Stimulated activated CD4-positive, alpha-beta T cell treated with anti-CD3 and anti-CD28 coated beads, Interleukin-1b, Interleukin-23, amount 100 ng/mL, for 24 hours (primary cell): ENCODE data around the gene TRAF1.

Experiments used
- DNase-seq, 4 experiments: peaks; one replicate each; pipeline ENCODE4 v3.0.0-alpha.2; 2020; ENCODE audit warnings: low read depth in 4 of 4, low spot score in 1 of 4

TRAF1 gene

DNA sequence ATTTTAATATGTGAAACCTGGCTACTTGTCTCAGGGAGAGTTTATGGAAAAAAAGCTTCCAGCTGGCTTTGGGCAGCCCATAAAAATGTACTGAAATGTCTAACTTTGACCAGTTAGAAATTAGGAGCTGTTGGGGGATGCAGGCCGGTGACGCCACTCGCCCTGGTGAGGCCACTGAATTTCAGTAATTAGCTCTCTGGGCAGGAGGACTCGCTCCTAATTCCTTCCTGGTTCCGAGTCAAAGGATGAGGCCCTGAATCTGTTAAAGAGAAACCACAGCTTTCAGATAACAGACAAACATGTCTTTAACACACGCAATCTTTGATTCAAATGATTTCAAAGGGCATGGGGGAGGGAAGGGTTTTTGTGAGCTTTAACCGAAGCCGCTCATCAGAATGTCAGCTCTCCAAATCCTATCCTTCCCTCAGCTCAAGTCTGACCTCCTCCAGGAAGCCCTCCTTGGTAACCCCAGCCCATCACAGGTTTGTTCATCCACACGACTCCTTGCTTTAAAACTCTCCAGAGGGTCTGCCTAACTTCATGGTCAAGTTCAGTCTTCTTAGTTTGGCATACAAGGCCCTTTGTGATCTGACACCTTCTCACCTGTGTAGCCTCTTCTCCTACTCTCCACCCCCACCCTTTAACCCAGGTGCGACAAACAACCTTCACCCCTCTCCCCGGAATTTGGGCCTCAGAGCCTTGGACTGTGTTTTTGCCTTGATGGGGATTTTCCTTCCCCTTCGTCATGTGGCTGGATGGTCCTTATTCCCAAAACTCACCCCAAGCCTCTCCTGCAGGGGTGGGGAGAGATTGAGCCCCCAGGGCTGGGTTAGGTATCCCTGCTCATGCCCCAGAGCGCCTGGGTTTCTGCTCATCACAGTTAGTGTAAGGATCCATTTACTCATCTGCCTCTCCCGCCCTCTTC lies 36.0 kb downstream of the TRAF1 start:
- DNase-seq, result no peak

GRCh38 chr9:120889606-120890271 lies 36.9 kb downstream of the TRAF1 start:
- DNase-seq, result no peak

DNA sequence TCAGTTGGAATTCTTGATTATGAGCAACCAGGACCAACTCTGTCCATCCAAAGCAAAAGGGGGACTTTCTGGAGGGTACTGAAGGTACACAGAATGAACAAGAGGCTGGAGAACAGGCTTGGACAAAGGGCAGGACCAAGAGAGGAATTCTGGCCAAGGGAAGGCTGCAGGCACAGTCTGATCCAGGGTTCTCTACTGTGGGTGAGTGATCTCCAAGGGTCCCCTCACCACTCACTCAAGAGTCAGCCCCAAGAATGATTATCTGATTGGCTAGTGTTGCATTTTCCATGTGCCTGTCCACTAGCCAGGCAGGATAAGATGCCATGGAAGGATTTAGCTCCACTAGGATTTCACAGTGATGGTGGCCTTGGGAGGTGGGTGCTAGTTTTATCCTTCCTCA lies 38.0 kb downstream of the TRAF1 start:
- no peak for DNase-seq

DNA sequence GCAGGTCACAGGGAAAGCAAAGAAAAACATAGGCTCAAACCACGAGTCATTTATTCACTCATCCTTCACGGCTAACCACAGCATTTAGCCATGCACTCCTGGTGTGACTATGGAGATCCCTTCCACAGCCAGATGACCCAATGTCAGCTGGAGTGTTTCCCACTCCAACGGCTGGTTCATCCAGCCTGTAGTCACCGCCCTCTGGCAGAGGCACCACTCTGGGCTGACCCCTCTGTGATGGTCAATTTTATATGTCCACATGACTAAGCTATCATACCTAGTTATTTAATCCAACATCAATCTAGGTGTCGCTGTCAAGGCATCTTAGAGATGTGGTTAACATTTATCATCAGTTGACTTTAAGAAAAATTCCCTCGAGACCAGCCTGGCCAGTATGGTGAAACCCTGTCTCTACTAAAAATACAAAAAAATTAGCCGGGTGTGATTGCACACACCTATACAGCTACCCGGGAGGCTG lies 40.1 kb downstream of the TRAF1 start:
- DNase-seq, result no peak

DNA sequence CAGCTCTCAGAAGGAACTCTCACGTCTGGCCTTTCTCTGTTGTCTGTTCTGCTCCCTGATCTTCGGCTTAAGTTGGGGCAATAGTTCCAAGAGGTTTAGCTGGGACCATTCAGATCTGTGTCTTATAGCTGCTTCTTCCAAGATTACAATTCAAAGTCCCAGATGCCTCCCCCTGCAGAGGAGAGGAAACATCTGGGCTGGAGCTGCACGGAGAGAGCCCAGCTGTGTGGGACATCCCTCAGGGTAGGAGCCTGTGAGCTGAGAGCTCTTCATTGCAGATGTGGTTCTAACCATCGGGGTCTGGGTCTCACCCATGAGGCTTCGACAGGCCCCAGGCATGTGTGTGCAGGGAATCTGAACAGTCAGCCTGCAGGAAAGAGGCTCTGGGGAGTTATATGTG lies 40.6 kb downstream of the TRAF1 start:
- DNase-seq, result no peak

- no peak for DNase-seq
Observed at GRCh38 chr9:120885457-120885856, 41.1 kb downstream of the TRAF1 start.

DNA sequence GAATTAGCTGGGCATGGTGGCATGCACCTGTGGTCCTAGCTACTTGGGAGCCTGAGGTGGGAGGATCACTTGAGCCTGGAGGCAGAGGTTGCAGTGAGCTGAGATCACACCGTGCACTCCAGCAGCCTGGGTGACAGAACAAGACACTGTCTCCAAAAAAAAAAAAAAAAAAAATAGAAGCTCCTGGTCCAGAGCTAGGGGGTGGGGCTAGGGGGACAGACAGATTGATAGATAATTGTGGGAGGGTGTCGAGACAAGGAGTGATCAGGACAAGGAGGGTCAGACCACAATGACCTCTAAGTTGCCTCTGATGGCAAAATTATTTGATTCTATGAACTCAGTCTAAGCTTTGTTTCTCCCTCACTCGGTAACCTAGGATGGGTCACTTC lies 43.0 kb downstream of the TRAF1 start:
- no peak for DNase-seq

DNA sequence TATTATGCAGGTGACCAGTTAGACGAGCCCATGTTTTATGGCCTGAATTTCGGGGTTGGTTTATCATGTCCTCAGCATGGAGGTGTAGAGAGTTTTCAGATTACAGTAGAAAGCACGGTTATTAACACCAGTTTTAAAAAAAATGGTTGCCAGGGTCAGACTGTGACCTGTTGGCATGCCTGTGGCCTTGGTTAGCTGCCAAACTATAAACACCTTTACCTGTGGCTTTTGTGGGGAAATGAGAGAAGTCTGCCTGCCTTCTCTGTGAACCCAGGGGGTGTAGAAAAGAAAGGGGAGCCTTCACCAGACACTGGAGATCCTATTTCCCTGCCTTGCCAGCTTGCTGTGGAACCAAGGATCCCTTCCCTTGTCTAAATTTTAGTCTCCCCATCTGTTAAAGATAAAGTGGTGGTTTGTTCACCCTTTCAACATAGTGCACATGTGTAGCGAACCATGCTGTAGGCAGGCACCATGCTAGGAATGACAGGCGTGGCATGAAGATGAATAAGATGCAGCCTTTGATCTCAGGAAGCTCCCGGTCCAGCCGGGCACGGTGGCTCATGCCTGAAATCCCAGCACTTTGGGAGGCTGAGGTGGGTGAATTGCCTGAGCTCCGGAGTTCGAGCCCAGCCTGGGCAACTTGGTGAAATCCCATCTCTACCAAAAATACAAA lies 43.5 kb downstream of the TRAF1 start:
- DNase-seq, result no peak

GRCh38 chr9:120879446-120879845 lies 47.1 kb downstream of the TRAF1 start:
- DNase-seq, result no peak

DNA sequence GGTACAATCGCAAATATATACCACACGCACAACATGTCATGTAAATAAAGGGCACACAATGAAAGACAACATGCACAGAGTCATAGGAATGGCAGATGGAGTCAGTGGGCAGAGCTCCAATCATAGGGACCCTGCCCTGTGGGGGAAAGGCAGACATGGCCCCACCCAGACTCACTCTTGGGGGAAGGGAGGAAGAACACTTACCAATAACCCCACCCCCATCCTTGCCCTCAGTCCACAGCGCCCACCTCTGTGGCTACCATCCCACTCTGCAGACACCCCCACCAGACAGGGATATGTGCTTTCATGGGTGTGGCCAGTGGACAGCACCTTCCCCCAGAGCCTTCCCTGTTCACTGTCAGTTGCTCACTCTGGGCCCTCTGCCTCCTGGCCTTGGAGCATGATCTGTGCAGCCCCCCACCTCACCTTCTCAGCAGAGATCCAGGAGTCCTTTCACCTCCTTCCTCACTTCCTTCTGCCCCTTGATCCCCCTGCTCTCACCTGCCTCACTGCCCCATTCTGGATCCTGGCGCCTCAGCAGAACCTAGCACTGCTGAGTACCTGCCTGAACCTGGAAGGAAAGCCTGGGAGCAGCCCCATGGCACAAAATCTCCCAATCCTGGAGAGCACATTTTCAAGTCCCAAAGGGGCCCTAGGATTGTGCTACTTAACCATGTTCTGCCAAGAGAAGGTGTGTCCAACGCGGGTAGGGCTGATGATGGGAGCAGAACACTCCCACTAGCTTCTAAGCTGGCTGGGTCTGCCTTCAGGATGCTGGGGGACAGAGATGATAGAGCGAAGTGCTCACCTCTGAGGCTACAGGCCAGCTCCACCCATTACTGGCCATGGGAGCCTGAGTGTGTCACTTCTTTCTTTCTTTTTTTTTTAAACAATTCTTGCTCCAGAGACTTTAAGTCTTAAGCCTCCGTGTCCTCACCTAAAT lies 48.1 kb downstream of the TRAF1 start:
- no peak for DNase-seq

GRCh38 chr9:120877276-120878034 lies 49.1 kb downstream of the TRAF1 start:
- DNase-seq, result peak in 2 of 4 experiments; percentile 58 to 75

DNA sequence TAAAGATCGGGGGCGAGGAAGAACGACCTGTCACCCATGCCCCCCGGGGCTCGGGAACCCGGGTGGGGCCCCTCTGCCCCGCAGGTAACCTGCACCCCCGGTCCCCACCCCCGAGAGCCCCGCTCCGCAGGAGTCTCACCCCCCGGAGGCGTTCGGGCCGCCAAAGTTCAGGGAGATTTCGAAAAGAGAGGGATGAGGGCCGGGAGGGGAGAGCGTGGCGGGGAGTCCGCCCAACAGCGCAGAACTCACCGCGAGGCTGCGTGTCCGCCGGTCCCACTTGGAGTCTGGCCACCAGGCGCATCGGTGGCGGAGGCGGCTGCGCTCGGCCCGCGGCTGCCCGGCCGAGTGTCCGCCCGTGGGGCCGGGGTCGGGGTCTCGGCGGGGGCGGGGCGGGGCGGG lies 49.8 kb downstream of the TRAF1 start, which contains the start of gene PHF19:
Gene PHF19, minus strand, starts transcription at position 347 of the 399 bp plus-strand sequence. CDS start 2,447 bp downstream, outside the sequence.
- no peak for DNase-seq

DNA sequence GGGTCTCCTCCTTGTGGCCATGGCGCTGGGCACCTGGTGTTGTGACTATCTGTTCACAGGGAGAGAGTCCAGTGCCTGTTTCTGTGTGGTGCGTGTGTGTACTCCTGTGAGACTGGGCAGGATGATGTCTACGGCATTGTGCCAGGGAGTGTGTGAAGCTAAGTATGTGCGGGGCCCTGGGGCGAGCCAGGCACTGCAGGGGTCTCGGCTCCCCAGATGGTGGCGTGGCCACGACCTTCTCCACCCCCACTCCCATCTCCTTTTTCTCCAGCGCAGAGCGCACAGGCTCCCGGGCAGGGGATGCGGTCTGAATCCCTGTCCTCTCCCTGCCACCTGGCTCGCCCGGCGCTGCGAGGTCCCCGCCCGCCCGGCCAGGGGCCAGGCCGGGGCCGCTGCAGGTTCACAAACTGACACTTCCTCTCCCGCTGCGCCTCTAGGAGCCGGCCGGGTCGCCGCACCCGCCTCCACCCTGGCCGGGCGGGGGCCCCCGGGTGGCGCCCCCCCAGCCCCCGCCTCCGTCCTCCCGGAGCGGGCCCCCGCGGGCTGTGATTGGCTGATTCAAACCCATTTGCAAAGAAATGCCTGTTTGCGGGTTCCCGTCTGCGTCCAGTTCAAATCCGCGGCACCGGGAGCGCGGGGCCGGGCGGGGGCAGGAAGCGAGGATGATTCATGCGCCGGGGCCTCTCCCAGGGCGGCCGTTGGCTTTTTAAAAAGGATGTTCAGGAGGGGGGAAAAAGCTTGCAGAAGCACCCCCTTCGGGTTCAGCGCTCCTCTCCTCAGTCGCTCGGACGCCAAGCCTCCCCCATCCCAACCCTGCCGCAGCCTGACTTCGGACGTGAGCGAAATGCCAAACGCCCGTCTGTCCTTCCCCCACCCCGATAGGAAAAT lies 50.4 kb downstream of the TRAF1 start:
- peak; percentile 50 to 92 (median 66) for DNase-seq

DNA sequence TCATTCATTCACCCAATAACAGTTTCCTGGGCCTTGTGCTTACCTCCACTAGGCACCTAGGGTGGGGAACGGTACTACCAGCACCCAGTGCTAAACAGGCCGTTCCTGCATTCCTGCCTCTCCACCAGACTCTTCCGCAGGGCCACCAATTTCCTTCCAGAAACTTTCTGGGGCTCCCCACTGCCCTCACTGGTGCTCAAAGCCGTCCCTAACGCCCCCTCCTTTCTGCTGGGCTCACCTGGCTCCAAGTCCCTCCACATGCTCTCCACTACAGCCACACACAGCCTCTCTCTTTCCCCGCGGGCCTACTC lies 51.0 kb downstream of the TRAF1 start:
- no peak for DNase-seq

DNA sequence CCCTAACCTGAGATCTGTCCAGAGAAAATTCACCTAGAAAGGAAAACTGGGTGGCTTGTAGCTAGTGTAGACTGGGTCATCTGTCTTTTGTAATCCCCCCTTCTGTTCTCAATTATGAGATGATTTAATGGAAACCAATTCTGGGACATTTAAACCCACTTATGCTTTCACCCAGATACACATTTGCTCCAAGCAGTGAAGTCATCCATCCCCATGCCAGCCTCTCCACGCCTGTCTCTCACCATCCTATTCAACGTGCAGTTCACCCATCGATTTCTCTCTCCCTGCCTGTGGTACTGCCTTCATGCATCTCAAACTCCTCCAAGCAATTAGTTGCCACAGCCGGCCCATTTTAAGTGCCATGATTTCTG lies 51.4 kb downstream of the TRAF1 start:
- DNase-seq, result no peak

DNA sequence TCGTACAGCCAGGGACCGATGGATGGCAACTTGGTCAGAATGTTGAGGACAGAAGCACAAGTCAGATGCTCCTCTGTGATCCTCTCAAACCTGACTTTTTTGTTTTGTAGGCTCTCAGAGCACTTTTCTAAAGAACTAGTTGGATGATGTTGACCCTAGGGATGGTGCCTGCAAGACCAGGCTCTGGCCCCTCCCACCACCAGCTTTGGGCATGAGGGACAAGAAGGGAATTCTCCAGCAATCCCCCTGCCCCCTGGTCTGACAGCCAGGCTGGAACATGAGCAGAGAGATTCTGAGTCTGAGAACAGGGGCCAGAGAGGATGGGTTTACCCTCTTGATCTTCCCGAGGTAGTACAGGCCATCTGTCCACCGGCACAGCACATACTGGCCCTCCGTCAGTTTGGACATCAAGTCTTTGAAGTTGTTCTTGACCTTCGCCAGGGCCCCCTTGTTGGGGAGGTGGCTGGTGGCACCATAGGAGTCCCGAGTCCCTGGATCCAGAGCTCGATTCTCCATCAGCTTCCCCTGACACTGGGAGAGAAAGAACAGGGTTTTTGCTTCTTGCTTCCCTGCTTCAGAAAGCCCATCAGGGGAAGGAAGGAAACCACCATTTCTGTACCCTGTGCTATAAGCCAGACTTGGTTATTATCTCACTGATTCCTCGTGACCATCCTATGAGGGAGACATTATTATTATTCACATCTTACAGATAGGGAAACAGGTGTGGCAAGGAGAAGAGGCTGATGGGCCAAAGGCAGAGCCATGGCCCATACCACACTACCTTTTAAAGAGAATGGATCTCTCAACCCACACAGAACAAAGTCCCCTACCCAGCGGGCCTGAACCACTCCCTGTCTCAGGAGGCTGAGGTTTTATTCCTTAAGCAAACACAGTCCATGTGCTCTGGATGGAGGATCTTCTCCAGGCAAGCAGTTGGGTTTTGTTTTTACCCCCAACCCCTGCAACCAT lies 52.1 kb downstream of the TRAF1 start:
- DNase-seq, result no peak

DNA sequence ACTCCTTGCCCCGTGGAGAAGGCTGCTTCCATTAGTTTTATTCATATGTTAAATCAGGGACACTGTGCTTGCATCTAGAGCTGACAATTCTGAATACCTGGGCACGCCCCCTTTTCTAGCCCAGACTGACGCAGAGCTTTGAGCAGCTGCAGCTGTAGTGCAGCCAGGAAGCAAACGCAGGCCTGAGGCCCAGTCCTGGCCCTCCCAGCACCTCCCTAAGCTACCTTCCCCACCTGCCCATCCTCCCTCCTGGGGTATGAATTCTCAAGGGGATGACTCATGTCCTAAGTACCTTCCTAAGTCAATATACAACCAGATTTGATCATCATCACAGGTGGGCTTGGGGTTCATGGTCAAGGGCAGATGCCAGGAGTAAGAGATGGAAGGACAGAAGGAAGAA lies 53.1 kb downstream of the TRAF1 start:
- DNase-seq, result no peak
